OCI-LY1 (cell line): ENCODE data around the gene DPP6.

ENCODE experiments used
- H2AFZ ChIP-seq: fragments of 200-600 bp; sonication (generic), shearing (Covaris generic); 2 replicates; pipeline ENCODE4 v1.6.0; 2014; ENCODE audit warnings: antibody characterized with exemption, mild to moderate bottlenecking, low read length
- H3F3A ChIP-seq: fragments of 200-600 bp; sonication (generic), shearing (Covaris generic); 2 replicates; pipeline ENCODE4 v1.6.0; 2014; ENCODE audit warnings: mild to moderate bottlenecking, antibody characterized with exemption, low read length, moderate library complexity; ENCODE audit not compliant: insufficient read depth
- H3K27ac ChIP-seq: fragments of 200-600 bp; sonication (generic); 2 replicates; pipeline ENCODE4 v1.5.1; 2014; ENCODE audit warnings: low read length, mixed run types, mild to moderate bottlenecking, low read depth; ENCODE audit not compliant: poor library complexity, severe bottlenecking
- H3K27me3 ChIP-seq: fragments of 200-600 bp; sonication (generic); 2 replicates; pipeline ENCODE4 v1.6.0; 2014; ENCODE audit warnings: antibody characterized with exemption, mild to moderate bottlenecking, low read length, moderate library complexity; ENCODE audit not compliant: insufficient read depth
- H3K36me3 ChIP-seq: fragments of 200-600 bp; sonication (generic); 2 replicates; pipeline ENCODE4 v1.6.1; 2014; ENCODE audit warnings: mild to moderate bottlenecking, antibody characterized with exemption, low read length, moderate library complexity, mixed read lengths; ENCODE audit not compliant: insufficient read depth
- H3K4me1 ChIP-seq: fragments of 200-600 bp; sonication (generic); 2 replicates; pipeline ENCODE4 v1.5.1; 2014; ENCODE audit warnings: mild to moderate bottlenecking, low read length, moderate library complexity; ENCODE audit not compliant: insufficient read depth, severe bottlenecking
- H3K4me2 ChIP-seq: fragments of 200-600 bp; sonication (generic), shearing (Covaris generic); 2 replicates; pipeline ENCODE4 v1.6.1; 2014; ENCODE audit warnings: low read length
- H3K4me3 ChIP-seq: fragments of 200-600 bp; sonication (generic); 2 replicates; pipeline ENCODE4 v1.5.1; 2014; ENCODE audit warnings: low read length, low read depth, mild to moderate bottlenecking, mixed read lengths; ENCODE audit not compliant: poor library complexity, severe bottlenecking
- H3K79me2 ChIP-seq: fragments of 200-600 bp; shearing (Covaris generic); 2 replicates; pipeline ENCODE4 v1.6.1; 2016; ENCODE audit warnings: mixed run types, low read length, mixed read lengths; ENCODE audit not compliant: insufficient read depth
- H3K9ac ChIP-seq: fragments of 200-600 bp; sonication (generic), shearing (Covaris generic); 2 replicates; pipeline ENCODE4 v1.6.1; 2014; ENCODE audit warnings: mild to moderate bottlenecking, low read length, mixed read lengths
- H3K9me2 ChIP-seq: fragments of 200-600 bp; sonication (generic), shearing (Covaris generic); 2 replicates; pipeline ENCODE4 v1.6.1; 2014; ENCODE audit warnings: low read depth, mild to moderate bottlenecking, low read length, mixed read lengths
- H3K9me3 ChIP-seq: fragments of 200-600 bp; shearing (Covaris generic); 2 replicates; pipeline ENCODE4 v1.6.1; 2014; ENCODE audit warnings: low read length, mixed read lengths
- H4K20me1 ChIP-seq: fragments of 200-600 bp; sonication (generic), shearing (Covaris generic); 2 replicates; pipeline ENCODE4 v1.6.0; 2016; ENCODE audit warnings: mild to moderate bottlenecking, low read length; ENCODE audit not compliant: insufficient read depth
- EZH2 ChIP-seq: fragments of 200-600 bp; sonication (generic), shearing (Covaris generic); IDR thresholded peaks from 2 replicates; pipeline ENCODE4 v1.8.0; 2017; ENCODE audit warnings: borderline replicate concordance, mixed run types, mild to moderate bottlenecking, antibody characterized with exemption, low read length, moderate library complexity, mixed read lengths
- TF ChIP-seq, protein P1 (sequence below): fragments of 200-600 bp; sonication (generic), shearing (Covaris generic); IDR thresholded peaks from 2 replicates; pipeline ENCODE4 v1.5.1; 2017; ENCODE audit warnings: mild to moderate bottlenecking, antibody characterized with exemption, low read length, moderate library complexity, mixed read lengths

DPP6 gene

GRCh38 chr7:154475864-154476263 lies 423.7 kb downstream of the DPP6 start:
- Histone ChIP-seq H3K4me1 (no peaks in the 10 kb centered on the region), H3K4me3 (no peak overlapping the region), H3K79me2 (no peaks in the 10 kb centered on the region), H2AFZ (no peak overlapping the region), H4K20me1 (no peaks in the 10 kb centered on the region), H3K9me2 (no peaks in the 10 kb centered on the region), H3K27ac (no peak overlapping the region), H3K36me3 (no peaks in the 10 kb centered on the region), H3K4me2 (no peak overlapping the region), H3K9me3 (no peaks in the 10 kb centered on the region), H3F3A (no peaks in the 10 kb centered on the region), H3K9ac (no peak overlapping the region), H3K27me3 (no peaks in the 10 kb centered on the region)
- no peak for TF ChIP-seq EZH2
- TF ChIP-seq, protein P1, sequence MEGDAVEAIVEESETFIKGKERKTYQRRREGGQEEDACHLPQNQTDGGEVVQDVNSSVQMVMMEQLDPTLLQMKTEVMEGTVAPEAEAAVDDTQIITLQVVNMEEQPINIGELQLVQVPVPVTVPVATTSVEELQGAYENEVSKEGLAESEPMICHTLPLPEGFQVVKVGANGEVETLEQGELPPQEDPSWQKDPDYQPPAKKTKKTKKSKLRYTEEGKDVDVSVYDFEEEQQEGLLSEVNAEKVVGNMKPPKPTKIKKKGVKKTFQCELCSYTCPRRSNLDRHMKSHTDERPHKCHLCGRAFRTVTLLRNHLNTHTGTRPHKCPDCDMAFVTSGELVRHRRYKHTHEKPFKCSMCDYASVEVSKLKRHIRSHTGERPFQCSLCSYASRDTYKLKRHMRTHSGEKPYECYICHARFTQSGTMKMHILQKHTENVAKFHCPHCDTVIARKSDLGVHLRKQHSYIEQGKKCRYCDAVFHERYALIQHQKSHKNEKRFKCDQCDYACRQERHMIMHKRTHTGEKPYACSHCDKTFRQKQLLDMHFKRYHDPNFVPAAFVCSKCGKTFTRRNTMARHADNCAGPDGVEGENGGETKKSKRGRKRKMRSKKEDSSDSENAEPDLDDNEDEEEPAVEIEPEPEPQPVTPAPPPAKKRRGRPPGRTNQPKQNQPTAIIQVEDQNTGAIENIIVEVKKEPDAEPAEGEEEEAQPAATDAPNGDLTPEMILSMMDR: no peak

GRCh38 chr7:154480817-154481216 lies 428.6 kb downstream of the DPP6 start:
- H3K4me3 ChIP-seq: no peak overlapping the region
- no peaks in the 10 kb centered on the region for H3F3A ChIP-seq
- TF ChIP-seq, protein P1: no peak
- TF ChIP-seq EZH2: no peak

GRCh38 chr7:154482863-154483262 lies 430.7 kb downstream of the DPP6 start:
- no peaks in the 10 kb centered on the region for H3K36me3 ChIP-seq
- H3K27ac ChIP-seq: no peak overlapping the region
- H3K4me1 ChIP-seq: no peaks in the 10 kb centered on the region
- no peaks in the 10 kb centered on the region for H3K79me2 ChIP-seq
- H3F3A ChIP-seq: no peaks in the 10 kb centered on the region
- H3K4me3 ChIP-seq: no peak overlapping the region
- no peaks in the 10 kb centered on the region for H3K9me2 ChIP-seq
- no peak overlapping the region for H2AFZ ChIP-seq
- H3K4me2 ChIP-seq: no peak overlapping the region
- no peaks in the 10 kb centered on the region for H3K9me3 ChIP-seq
- H3K27me3 ChIP-seq: no peaks in the 10 kb centered on the region
- no peak overlapping the region for H3K9ac ChIP-seq
- TF ChIP-seq, protein P1: no peak
- TF ChIP-seq EZH2: no peak
- no peaks in the 10 kb centered on the region for H4K20me1 ChIP-seq

More at GRCh38 chr7:154480817-154481216, 428.6 kb downstream of the DPP6 start:
- no peaks in the 10 kb centered on the region for H3K9me3 ChIP-seq
- no peaks in the 10 kb centered on the region for H4K20me1 ChIP-seq
- no peaks in the 10 kb centered on the region for H3K79me2 ChIP-seq
- H3K27ac ChIP-seq: no peak overlapping the region
- H2AFZ ChIP-seq: no peak overlapping the region
- H3K9me2 ChIP-seq: no peaks in the 10 kb centered on the region
- H3K27me3 ChIP-seq: no peaks in the 10 kb centered on the region
- H3K4me2 ChIP-seq: no peak overlapping the region
- no peaks in the 10 kb centered on the region for H3K4me1 ChIP-seq
- H3K9ac ChIP-seq: no peak overlapping the region
- H3K36me3 ChIP-seq: no peaks in the 10 kb centered on the region
